NT2/D1 (cell line): Measurements from ENCODE around the gene IL12A.

Source experiments
- SUZ12 ChIP-seq: IDR thresholded peaks from 2 replicates; pipeline ENCODE4 v1.6.1; 2011; ENCODE audit not compliant: insufficient read length, insufficient read depth; ENCODE audit errors: extremely low read depth
- YY1 ChIP-seq: IDR thresholded peaks from 2 replicates; pipeline ENCODE4 v1.6.1; 2011; ENCODE audit not compliant: insufficient read length, insufficient read depth
- ZNF274 ChIP-seq: IDR thresholded peaks from 2 replicates; pipeline ENCODE4 v1.6.1; 2011; ENCODE audit warnings: mild to moderate bottlenecking, low read depth, low read length

DNA sequence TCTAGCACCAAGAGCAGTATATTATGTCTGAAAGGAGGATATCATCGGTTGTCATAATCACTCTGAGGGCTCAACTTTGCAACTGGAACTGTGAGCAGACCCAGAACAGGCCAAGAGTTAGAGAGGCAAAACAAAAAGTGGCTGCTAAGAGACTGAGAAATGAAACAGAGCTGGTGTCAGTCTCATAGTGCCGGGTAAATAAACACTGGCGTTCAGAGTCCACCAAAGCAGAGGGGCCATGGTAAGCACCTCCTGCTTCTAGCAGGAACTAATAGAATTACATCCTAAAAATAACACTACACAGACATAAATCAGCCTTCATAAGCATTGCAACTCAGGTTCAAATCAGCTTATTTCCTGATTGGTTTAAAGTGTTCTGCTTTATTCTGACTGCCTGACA is 10.3 kb upstream of the IL12A start:
- TF ChIP-seq ZNF274 (no peak), YY1 (no peak), SUZ12 (no peak)
